H1 (cell line): Measurements from ENCODE around the gene TFAP2D. TPM values are rescaled to one million over a fixed set of nuclear protein-coding genes. Genes with fewer than 3 reads are reported as not detected.

Experiments used
- CTCF ChIA-PET: fragments of 300-600 bp; sonication (Branson Sonifier 250); formaldehyde crosslinking; loops from one replicate; lab custom pipeline; 2021; ENCODE audit not compliant: partially characterized antibody; lab: Charles Lee
- POLR2A ChIA-PET: fragments of 300-600 bp; sonication (Branson Sonifier 250); formaldehyde crosslinking; loops from one replicate; lab custom pipeline; 2021; ENCODE audit warnings: inconsistent platforms; ENCODE audit not compliant: partially characterized antibody; lab: Charles Lee
- DNase-seq, 2 experiments: peaks; one replicate each; pipeline versions ENCODE4 v3.0.0 to v3.0.0-alpha.2; 2010 to 2022; ENCODE audit warnings: low spot score in 2 of 2, low read depth in 1 of 2, mixed read lengths in 1 of 2
- FAIRE-seq: peaks from 2 replicates; lab custom pipeline; 2011; peaks lifted over from hg19 to GRCh38; lab: Jason Lieb, UNC
- H2AFZ ChIP-seq: 2 replicates; pipeline ENCODE4 v1.8.1; 2012; ENCODE audit warnings: low read length, inconsistent platforms
- H2AK5ac ChIP-seq: 2 replicates; pipeline ENCODE4 v1.6.1; 2013; ENCODE audit warnings: low read depth, low read length
- H2BK120ac ChIP-seq: replicated peaks from 2 replicates; pipeline ENCODE3; 2013; ENCODE audit warnings: low read depth, low read length, inconsistent platforms
- H2BK12ac ChIP-seq: 2 replicates; pipeline ENCODE4 v1.6.1; 2013; ENCODE audit warnings: low read depth, low read length
- H2BK15ac ChIP-seq: 2 replicates; pipeline ENCODE4 v1.6.1; 2013; ENCODE audit warnings: low read length
- H2BK20ac ChIP-seq: 2 replicates; pipeline ENCODE4 v1.6.1; 2013; ENCODE audit warnings: low read length
- H2BK5ac ChIP-seq: 2 replicates; pipeline ENCODE4 v1.6.1; 2013; ENCODE audit warnings: low read depth, low read length
- H3K14ac ChIP-seq: 2 replicates; pipeline ENCODE4 v1.6.1; 2013; ENCODE audit warnings: inconsistent platforms; ENCODE audit not compliant: insufficient read length
- H3K18ac ChIP-seq: 2 replicates; pipeline ENCODE4 v1.6.1; 2013; ENCODE audit warnings: low read length; ENCODE audit errors: extremely low read depth
- H3K23ac ChIP-seq: 2 replicates; pipeline ENCODE4 v1.6.1; 2013; ENCODE audit warnings: inconsistent platforms; ENCODE audit not compliant: insufficient read length
- H3K23me2 ChIP-seq: 2 replicates; pipeline ENCODE4 v1.6.1; 2013; ENCODE audit warnings: low read depth, low read length
- H3K27ac ChIP-seq: 2 replicates; pipeline ENCODE4 v1.6.1; 2011; ENCODE audit warnings: low read depth, low read length, inconsistent platforms
- H3K27me3 ChIP-seq, 4 experiments: replicated peaks in 1 of 4; 1 replicate in 1 of 4; 2 replicates in 3 of 4; pipeline versions ENCODE4 v1.6.1 to v1.8.1; 2011 to 2013; ENCODE audit warnings: low read length in 3 of 4, mild to moderate bottlenecking in 3 of 4, inconsistent platforms in 2 of 4, mixed read lengths in 2 of 4, moderate library complexity in 1 of 4; ENCODE audit not compliant: control insufficient read depth in 3 of 4, insufficient read depth in 3 of 4; ENCODE audit errors: extremely low read depth in 1 of 4
- H3K36me3 ChIP-seq, 4 experiments: 2 replicates each; pipeline versions ENCODE4 v1.6.1 to v1.8.1; 2011 to 2013; ENCODE audit warnings: mild to moderate bottlenecking in 4 of 4, low read length in 3 of 4, moderate library complexity in 2 of 4, control low read depth in 1 of 4, inconsistent platforms in 1 of 4; ENCODE audit not compliant: insufficient read depth in 4 of 4, control insufficient read depth in 2 of 4
- H3K4ac ChIP-seq: replicated peaks from 2 replicates; pipeline ENCODE3; 2013; ENCODE audit warnings: low read length, low read depth, mixed read lengths, inconsistent platforms; ENCODE audit not compliant: insufficient read length
- H3K4me1 ChIP-seq, 4 experiments: replicated peaks in 1 of 4; 1 replicate in 1 of 4; 2 replicates in 3 of 4; pipeline versions ENCODE4 v1.6.1 to v1.8.1; 2011 to 2013; ENCODE audit warnings: low read length in 3 of 4, inconsistent platforms in 2 of 4, mixed read lengths in 1 of 4; ENCODE audit not compliant: insufficient read depth in 4 of 4, control insufficient read depth in 3 of 4
- H3K4me2 ChIP-seq, 2 experiments: 2 replicates each; pipeline versions ENCODE4 v1.6.1 to v1.8.1; 2011 to 2013; ENCODE audit warnings: low read depth in 2 of 2, low read length in 2 of 2, control low read depth in 1 of 2, inconsistent platforms in 1 of 2, mild to moderate bottlenecking in 1 of 2; ENCODE audit not compliant: insufficient read depth in 1 of 2
- H3K4me3 ChIP-seq, 4 experiments: fragments of 200-600, 300-600 bp in 1 of 4; sonication (generic), shearing (Covaris generic), sonication (Bioruptor Twin) in 1 of 4; 2 replicates each; pipeline versions ENCODE4 v1.5.1 to v1.8.1; 2011 to 2016; ENCODE audit warnings: low read length in 4 of 4, low read depth in 3 of 4, control low read depth in 2 of 4, inconsistent platforms in 2 of 4, mild to moderate bottlenecking in 2 of 4, mixed read lengths in 1 of 4, moderate library complexity in 1 of 4; ENCODE audit not compliant: insufficient read depth in 2 of 4; ENCODE audit errors: extremely low read depth in 1 of 4
- H3K56ac ChIP-seq: replicated peaks from 2 replicates; pipeline ENCODE3; 2013; ENCODE audit warnings: low read depth, mild to moderate bottlenecking, mixed read lengths, low read length, inconsistent platforms; ENCODE audit not compliant: insufficient read length
- H3K79me1 ChIP-seq: 2 replicates; pipeline ENCODE4 v1.6.1; 2013; ENCODE audit warnings: low read depth, low read length, control low read depth
- H3K79me2 ChIP-seq, 2 experiments: 2 replicates each; pipeline versions ENCODE4 v1.6.1 to v1.8.1; 2012 to 2013; ENCODE audit warnings: low read length in 2 of 2, mild to moderate bottlenecking in 2 of 2, inconsistent platforms in 1 of 2; ENCODE audit not compliant: insufficient read depth in 2 of 2, control insufficient read depth in 1 of 2
- H3K9ac ChIP-seq, 4 experiments: replicated peaks in 1 of 4; 1 replicate in 1 of 4; 2 replicates in 3 of 4; pipeline versions ENCODE4 v1.6.1 to v1.8.1; 2011 to 2013; ENCODE audit warnings: low read depth in 3 of 4, low read length in 3 of 4, control low read depth in 2 of 4, mild to moderate bottlenecking in 2 of 4, moderate library complexity in 2 of 4, inconsistent platforms in 1 of 4; ENCODE audit errors: extremely low read depth in 1 of 4
- H3K9me3 ChIP-seq, 2 experiments: 2 replicates each; pipeline versions ENCODE4 v1.6.1 to v1.8.1; 2012 to 2013; ENCODE audit warnings: mild to moderate bottlenecking in 2 of 2, moderate library complexity in 2 of 2, control low read depth in 1 of 2, inconsistent platforms in 1 of 2, low read depth in 1 of 2, low read length in 1 of 2, mixed read lengths in 1 of 2; ENCODE audit not compliant: insufficient read depth in 2 of 2
- H4K20me1 ChIP-seq, 2 experiments: replicated peaks in 1 of 2; 2 replicates each; pipeline versions ENCODE3 to v1.8.1; 2011 to 2013; ENCODE audit warnings: inconsistent platforms in 2 of 2, low read length in 2 of 2, mild to moderate bottlenecking in 1 of 2; ENCODE audit not compliant: insufficient read depth in 2 of 2, control insufficient read depth in 1 of 2
- H4K5ac ChIP-seq: 2 replicates; pipeline ENCODE4 v1.6.1; 2013; ENCODE audit warnings: low read length, low read depth, mixed read lengths, inconsistent platforms; ENCODE audit not compliant: insufficient read length
- H4K8ac ChIP-seq: 2 replicates; pipeline ENCODE4 v1.8.0; 2013; ENCODE audit warnings: mild to moderate bottlenecking, moderate library complexity, low read length, inconsistent platforms; ENCODE audit not compliant: insufficient read depth; ENCODE audit errors: extremely low read depth
- H4K91ac ChIP-seq: replicated peaks from 2 replicates; pipeline ENCODE3; 2013; ENCODE audit warnings: low read length, mixed read lengths, inconsistent platforms; ENCODE audit not compliant: insufficient read length
- CBX5 ChIP-seq: fragments of 300-800, 300-1000 bp; sonication (generic); IDR thresholded peaks from 2 replicates; pipeline ENCODE4 v1.7.1; 2016; ENCODE audit warnings: antibody characterized with exemption, low read length, low read depth
- CEBPB ChIP-seq: IDR thresholded peaks from 2 replicates; pipeline ENCODE4 v1.6.1; 2012; ENCODE audit warnings: low read depth, low read length
- EP300 ChIP-seq, 2 experiments: IDR thresholded peaks; 1 replicate in 1 of 2; 2 replicates in 1 of 2; pipeline ENCODE4 v1.6.1; 2011 to 2012; ENCODE audit warnings: low read depth in 2 of 2, low read length in 2 of 2, mild to moderate bottlenecking in 2 of 2, borderline replicate concordance in 1 of 2, inconsistent platforms in 1 of 2, moderate library complexity in 1 of 2
- EZH2 ChIP-seq: fragments of 200-600 bp; sonication (generic); IDR thresholded peaks from 2 replicates; pipeline ENCODE4 v1.7.1; 2012; ENCODE audit warnings: low read depth, mild to moderate bottlenecking, moderate library complexity, low read length, inconsistent platforms; ENCODE audit not compliant: severe bottlenecking
- HDAC2 ChIP-seq, 2 experiments: fragments of 300-600 bp in 1 of 2; sonication (generic) in 1 of 2; IDR thresholded peaks; 2 replicates each; pipeline ENCODE4 v1.6.1; 2011 to 2012; ENCODE audit warnings: low read depth in 2 of 2, low read length in 2 of 2, mild to moderate bottlenecking in 2 of 2, moderate library complexity in 2 of 2, borderline replicate concordance in 1 of 2, inconsistent platforms in 1 of 2
- MAFK ChIP-seq: IDR thresholded peaks from 2 replicates; pipeline ENCODE4 v1.6.1; 2012; ENCODE audit warnings: low read depth, mild to moderate bottlenecking, improper control_type of control experiment, low read length
- POU5F1 ChIP-seq: IDR thresholded peaks from 2 replicates; pipeline ENCODE4 v1.6.1; 2011; ENCODE audit warnings: low read depth, mild to moderate bottlenecking, low read length, moderate library complexity
- RNF2 ChIP-seq: fragments of 200-900, 300-1000 bp; sonication (generic); IDR thresholded peaks from 2 replicates; pipeline ENCODE4 v1.7.1; 2016; ENCODE audit warnings: borderline replicate concordance, low read depth, mild to moderate bottlenecking, antibody characterized with exemption, low read length; ENCODE audit not compliant: poor library complexity, severe bottlenecking; ENCODE audit errors: missing control alignments
- SIN3A ChIP-seq, 2 experiments: IDR thresholded peaks in 1 of 2; conservative IDR thresholded peaks in 1 of 2; 2 replicates each; pipeline ENCODE4 v1.6.1; 2011 to 2012; ENCODE audit warnings: low read length in 2 of 2, improper control_type of control experiment in 1 of 2, low read depth in 1 of 2, mild to moderate bottlenecking in 1 of 2
- SP1 ChIP-seq: IDR thresholded peaks from 2 replicates; pipeline ENCODE4 v1.6.1; 2011; ENCODE audit warnings: low read depth, low read length
- SP4 ChIP-seq: IDR thresholded peaks from 2 replicates; pipeline ENCODE4 v1.6.1; 2012; ENCODE audit warnings: low read length, inconsistent platforms
- SRF ChIP-seq: IDR thresholded peaks from 2 replicates; pipeline ENCODE4 v1.6.1; 2011; ENCODE audit warnings: mild to moderate bottlenecking, low read depth, low read length, moderate library complexity
- TEAD4 ChIP-seq: IDR thresholded peaks from 2 replicates; pipeline ENCODE4 v1.6.1; 2012; ENCODE audit warnings: low read depth, low read length, inconsistent platforms, mixed read lengths
- WGBS, 2 experiments: shearing (Covaris generic) in 1 of 2; methylation state at CpG; one replicate each; pipeline versions ENCODE4 v1.1.6 to v1.1.7; 2013 to 2015; ENCODE audit warnings: low lambda C conversion rate in 2 of 2, mixed read lengths in 2 of 2, inconsistent platforms in 1 of 2, low coverage in 1 of 2, missing lambda C conversion rate in 1 of 2; ENCODE audit not compliant: insufficient replicate concordance in 2 of 2, insufficient coverage in 1 of 2, insufficient read length in 1 of 2; ENCODE audit errors: extremely low coverage in 1 of 2, missing lambda C conversion rate in 1 of 2; 5-methylcytosine and 5-hydroxymethylcytosine counted together
- polyA plus RNA-seq, 7 experiments: library from polyadenylated mRNA; depleted of rRNA in 3 of 7; stranded (reverse) in 5 of 7; unstranded in 2 of 7; fragments of >200 nt in 5 of 7; fragments of 200-250 nt in 2 of 7; gene quantifications; 1 replicate in 5 of 7; 2 replicates in 1 of 7; 4 replicates in 1 of 7; pipeline versions ENCODE4 v1.2.1 to v1.2.3, GENCODE V29; 2011 to 2013; ENCODE audit warnings: missing spikeins in 2 of 7, mixed read lengths in 2 of 7
- total RNA-seq: library from RNA; stranded (reverse); fragmentation: NEBNext Ultra II Directional; extraction: Animal tissue kit (Norgen Biotek cat#: 25700); gene quantifications from 2 replicates; pipeline ENCODE4 v1.2.1, GENCODE V29; 2021

Gene TFAP2D
- total and polyA plus RNA-seq, 2 of the 8 experiments (the other 6 are each of a cell fraction or from before 2014, with no cell fraction given): not detected

DNA sequence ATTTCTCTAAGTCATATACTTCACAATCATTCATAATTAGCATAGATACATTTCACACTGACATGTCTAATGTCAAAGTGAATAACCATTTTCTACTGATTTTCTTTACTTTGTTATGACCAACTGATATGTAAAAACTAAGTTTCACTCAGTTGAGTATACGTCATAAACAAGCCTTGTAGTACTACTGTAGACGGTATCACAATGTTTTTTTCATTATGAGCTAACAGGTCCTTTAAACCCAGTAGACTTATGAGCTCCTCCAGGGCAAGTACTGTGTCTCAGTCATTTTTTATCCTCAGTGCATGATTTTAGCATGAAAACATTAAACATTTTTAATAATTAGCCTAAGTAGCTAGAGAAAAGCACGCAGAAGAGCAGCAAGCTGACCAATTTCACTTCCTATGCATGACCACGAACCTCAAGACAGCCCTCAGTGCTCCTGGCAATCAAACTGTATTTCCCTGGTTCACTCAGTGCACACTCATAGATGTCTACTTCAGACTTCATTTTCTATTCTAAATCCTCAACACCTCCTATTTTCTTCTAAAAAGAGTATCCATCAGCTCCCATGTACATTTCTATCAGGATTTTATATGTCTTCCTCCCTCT lies 32.0 kb upstream of the TFAP2D start:
- no peak overlapping the region for H4K5ac ChIP-seq
- TF ChIP-seq POU5F1 (no peak), RNF2 (no peak), CBX5 (no peak), TEAD4 (no peak), CEBPB (no peak), SP4 (no peak), MAFK (no peak), SRF (no peak), SIN3A (conservative IDR thresholded peaks at IDR 0.05 in 1 of 2, IDR thresholded peaks at IDR 0.05 in 1 of 2; ENCODE audit: low read depth in 1 of 2, low read length in 2 of 2) (no peak), SP1 (no peak), EZH2 (no peak), EP300 (IDR thresholded peaks at IDR 0.05; ENCODE audit: borderline replicate concordance in 1 of 2, low read depth in 2 of 2, low read length in 2 of 2) (no peak), HDAC2 (IDR thresholded peaks at IDR 0.05; ENCODE audit: borderline replicate concordance in 1 of 2, low read depth in 2 of 2, low read length in 2 of 2) (no peak)

More for the DNA sequence above, 32.0 kb upstream of the TFAP2D start:
- H4K20me1 ChIP-seq: peaks cover 0 to under 1% of the 10 kb centered on the region in 2 experiments
- H2BK12ac ChIP-seq: no peak overlapping the region
- no peaks in the 10 kb centered on the region for H3K36me3 ChIP-seq
- DNase-seq (no peak), FAIRE-seq (no peak)
- no peak overlapping the region for H2BK20ac ChIP-seq
- no peaks in the 10 kb centered on the region for H3K4me1 ChIP-seq
- H4K8ac ChIP-seq: no peak overlapping the region
- no peak overlapping the region for H3K4me2 ChIP-seq
- H3K27me3 ChIP-seq: no peaks in the 10 kb centered on the region
- H2AFZ ChIP-seq: no peak overlapping the region
- H4K91ac ChIP-seq: no peak overlapping the region
- no peak overlapping the region for H3K9ac ChIP-seq
- no peaks in the 10 kb centered on the region for H3K9me3 ChIP-seq
- H3K4ac ChIP-seq: no peak overlapping the region
- no peak overlapping the region for H3K4me3 ChIP-seq
- ChIA-PET CTCF (interaction anchor here (1.4 kb wide), 1 partner anchor 25 kb away, joined by 3 read pairs; no protein-coding TSS in a partner anchor), POLR2A (no interaction called here)
- H2BK15ac ChIP-seq: no peak overlapping the region
- no peak overlapping the region for H3K23ac ChIP-seq
- 83% methylated on average over 4 of the region's 4 CpGs; no CpG with 5 or more reads in 1 of the 2 experiments for WGBS, 2 experiments
- no peak overlapping the region for H2AK5ac ChIP-seq
- H2BK5ac ChIP-seq: no peak overlapping the region
- no peak overlapping the region for H3K14ac ChIP-seq
- H3K56ac ChIP-seq: no peak overlapping the region
- H3K18ac ChIP-seq: no peak overlapping the region
- H3K23me2 ChIP-seq: peaks cover 1% of the 10 kb centered on the region; the same call in 1 of the 2 replicates
- no peak overlapping the region for H2BK120ac ChIP-seq
- H3K79me2 ChIP-seq: no peaks in the 10 kb centered on the region
- H3K27ac ChIP-seq: no peak overlapping the region
- no peaks in the 10 kb centered on the region for H3K79me1 ChIP-seq
